ENCODE results near the gene HRG. TPM values are rescaled to one million over a fixed set of nuclear protein-coding genes. Genes with fewer than 3 reads are reported as not detected.

HRG gene
- total RNA-seq, result not detected in 2 replicates

GRCh38 chr3:186665625-186666188 is at the start of gene HRG:
HRG (plus strand) TSS chr3:186666014; CDS start chr3:186666032, 18 bp downstream.

GRCh38 chr3:186639778-186640472 is 25.9 kb upstream of the HRG start, which contains the start of gene FETUB:
FETUB (plus strand) TSS chr3:186640399; CDS start chr3:186640461, 62 bp downstream.

GRCh38 chr3:186717039-186717457 is 51.2 kb downstream of the HRG start, which contains the start of gene KNG1:
KNG1 (plus strand) TSS chr3:186717359; CDS start chr3:186717543, 184 bp downstream.

Other genes with a start within 250 kb of the HRG start
- gene CRYGS, start 121.6 kb upstream of the HRG start, total RNA-seq, result 0.56 and 0.77 TPM in 2 replicates
- gene TBCCD1, start 98.7 kb upstream of the HRG start, total RNA-seq, result 16.6 and 21.5 TPM in 2 replicates
- gene DNAJB11, start 95.3 kb upstream of the HRG start, total RNA-seq, result 76.7 and 117 TPM in 2 replicates
- not detected in 2 replicates for gene AHSG, start 53.0 kb upstream of the HRG start, total RNA-seq
- gene FETUB, start 25.6 kb upstream of the HRG start, total RNA-seq, result not detected in 2 replicates
- not detected in 2 replicates for gene KNG1, start 51.3 kb downstream of the HRG start, total RNA-seq
- gene EIF4A2, start 117.6 kb downstream of the HRG start, total RNA-seq, result 847 and 2,167 TPM in 2 replicates
- gene RFC4, start 140.5 kb downstream of the HRG start, total RNA-seq, result 20.9 and 53.3 TPM in 2 replicates
- not detected in 2 replicates for gene ADIPOQ, start 176.7 kb downstream of the HRG start, total RNA-seq